ENCODE measurements around the gene DISC1.

The DISC1 gene

DNA sequence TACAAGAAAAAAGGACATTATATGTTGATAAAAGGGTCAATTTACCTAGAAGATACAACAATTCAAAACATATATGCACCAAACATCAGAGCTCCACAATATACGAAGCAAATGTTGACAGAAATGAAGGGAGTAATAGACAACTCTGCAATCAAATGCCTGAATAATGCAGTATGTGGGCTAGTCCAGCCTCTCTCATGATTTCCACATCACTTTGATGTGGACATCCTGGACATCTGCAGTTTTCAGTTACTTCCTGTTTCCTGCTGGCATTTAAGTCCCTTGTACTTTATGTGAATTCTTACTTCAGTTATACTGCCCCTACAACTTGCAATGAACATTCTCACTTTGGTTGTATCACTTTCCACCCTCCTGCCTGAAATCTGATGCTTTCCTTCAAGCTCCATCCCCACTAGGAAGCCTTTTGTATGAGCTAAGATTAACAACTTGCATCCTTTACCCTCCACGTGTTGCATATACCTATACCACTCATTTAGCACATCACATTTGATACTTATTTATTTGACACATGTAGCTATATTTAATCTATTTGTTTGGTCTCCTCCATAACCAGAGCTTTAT, 36.7 kb downstream of the DISC1 start:
- no peak overlapping the region for H3K4me3 ChIP-seq (ENCODE audit: low read depth, low read length)
- no peak for DNase-seq (ENCODE audit: low read depth)
- TF ChIP-seq, protein P1, sequence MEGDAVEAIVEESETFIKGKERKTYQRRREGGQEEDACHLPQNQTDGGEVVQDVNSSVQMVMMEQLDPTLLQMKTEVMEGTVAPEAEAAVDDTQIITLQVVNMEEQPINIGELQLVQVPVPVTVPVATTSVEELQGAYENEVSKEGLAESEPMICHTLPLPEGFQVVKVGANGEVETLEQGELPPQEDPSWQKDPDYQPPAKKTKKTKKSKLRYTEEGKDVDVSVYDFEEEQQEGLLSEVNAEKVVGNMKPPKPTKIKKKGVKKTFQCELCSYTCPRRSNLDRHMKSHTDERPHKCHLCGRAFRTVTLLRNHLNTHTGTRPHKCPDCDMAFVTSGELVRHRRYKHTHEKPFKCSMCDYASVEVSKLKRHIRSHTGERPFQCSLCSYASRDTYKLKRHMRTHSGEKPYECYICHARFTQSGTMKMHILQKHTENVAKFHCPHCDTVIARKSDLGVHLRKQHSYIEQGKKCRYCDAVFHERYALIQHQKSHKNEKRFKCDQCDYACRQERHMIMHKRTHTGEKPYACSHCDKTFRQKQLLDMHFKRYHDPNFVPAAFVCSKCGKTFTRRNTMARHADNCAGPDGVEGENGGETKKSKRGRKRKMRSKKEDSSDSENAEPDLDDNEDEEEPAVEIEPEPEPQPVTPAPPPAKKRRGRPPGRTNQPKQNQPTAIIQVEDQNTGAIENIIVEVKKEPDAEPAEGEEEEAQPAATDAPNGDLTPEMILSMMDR (IDR thresholded peaks at IDR 0.05; ENCODE audit: insufficient read depth, low read depth, low read length, missing control alignments) = no peak

DNA sequence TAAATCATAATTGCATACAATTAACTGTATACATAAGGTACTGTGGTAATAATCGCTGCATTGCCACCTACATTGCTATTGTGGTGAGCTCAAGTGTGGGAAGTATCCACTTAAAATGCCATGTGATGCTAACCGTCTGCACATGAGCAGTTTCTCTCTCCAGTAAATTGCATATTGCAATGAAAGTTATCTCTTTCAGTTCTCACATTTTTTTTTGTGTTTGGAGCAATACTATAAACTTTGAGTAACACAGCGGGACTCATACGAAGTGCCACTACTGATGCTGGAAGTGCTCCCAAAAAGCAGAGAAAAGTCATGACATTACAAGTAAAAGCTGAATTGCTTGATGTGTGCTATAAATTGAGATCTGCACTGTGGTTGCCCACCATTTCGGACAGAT, 38.5 kb downstream of the DISC1 start:
- DNase-seq (ENCODE audit: low read depth) = no peak
- TF ChIP-seq, protein P1 (IDR thresholded peaks at IDR 0.05; ENCODE audit: insufficient read depth, low read depth, low read length, missing control alignments) = no peak
- H3K4me3 ChIP-seq (ENCODE audit: low read depth, low read length) = no peak overlapping the region

DNA sequence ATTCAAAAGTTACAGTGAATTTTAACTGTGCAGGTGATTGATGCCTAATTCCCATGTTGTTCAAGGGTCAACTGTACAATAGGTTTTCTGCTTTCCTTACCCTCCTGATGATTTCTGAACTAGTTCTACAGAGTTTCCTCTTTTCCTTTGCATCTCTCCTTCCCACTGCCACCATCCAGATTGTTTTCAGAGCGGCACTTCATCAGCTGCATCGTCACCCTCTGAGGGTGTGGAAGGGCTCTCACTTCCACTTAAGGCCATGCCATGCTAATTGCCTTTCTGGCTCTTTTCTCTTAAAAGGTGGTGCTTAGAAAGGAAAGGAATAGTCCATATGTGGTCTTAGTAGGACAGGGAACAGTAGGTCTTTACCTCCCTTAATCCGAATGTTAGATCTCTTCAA, 39.1 kb downstream of the DISC1 start:
- DNase-seq (ENCODE audit: low read depth) = no peak
- H3K4me3 ChIP-seq (ENCODE audit: low read depth, low read length) = no peak overlapping the region
- TF ChIP-seq, protein P1 (IDR thresholded peaks at IDR 0.05; ENCODE audit: insufficient read depth, low read depth, low read length, missing control alignments) = no peak

DNA sequence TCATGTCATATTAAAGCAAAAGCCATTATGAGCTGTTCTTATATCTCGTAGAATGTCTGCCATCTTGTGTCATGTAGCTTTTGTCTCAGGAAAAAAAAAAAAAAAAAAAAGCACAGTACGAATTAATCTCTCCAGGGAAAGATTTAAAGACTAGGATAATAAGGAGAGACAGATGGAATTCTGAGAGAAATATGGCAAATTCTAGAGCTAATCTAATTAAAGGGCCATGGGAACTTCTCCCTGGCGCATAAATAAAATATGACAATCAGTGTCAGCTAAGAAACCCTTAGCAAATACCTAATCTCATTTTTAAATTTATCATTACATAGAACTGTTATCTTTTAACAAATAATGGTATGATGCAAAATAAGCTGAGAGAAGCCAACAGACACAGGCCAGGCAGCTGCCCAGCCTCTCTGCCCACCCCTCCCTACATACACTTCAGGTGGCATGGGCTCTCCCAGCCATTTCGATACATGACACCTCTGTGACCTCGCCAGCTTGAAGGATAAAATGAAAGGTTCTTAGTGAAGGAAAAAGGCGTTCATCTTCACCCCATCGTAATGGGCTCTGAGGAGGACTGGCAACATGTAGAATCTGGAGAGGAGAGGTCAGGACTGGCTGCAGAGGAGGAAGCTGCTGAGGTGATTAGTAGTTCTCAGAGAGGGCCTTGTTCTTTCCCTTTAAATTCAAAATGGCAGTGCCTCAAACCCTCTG, 39.8 kb downstream of the DISC1 start:
- TF ChIP-seq, protein P1 (IDR thresholded peaks at IDR 0.05; ENCODE audit: insufficient read depth, low read depth, low read length, missing control alignments) = no peak
- no peak for DNase-seq (ENCODE audit: low read depth)

DNA sequence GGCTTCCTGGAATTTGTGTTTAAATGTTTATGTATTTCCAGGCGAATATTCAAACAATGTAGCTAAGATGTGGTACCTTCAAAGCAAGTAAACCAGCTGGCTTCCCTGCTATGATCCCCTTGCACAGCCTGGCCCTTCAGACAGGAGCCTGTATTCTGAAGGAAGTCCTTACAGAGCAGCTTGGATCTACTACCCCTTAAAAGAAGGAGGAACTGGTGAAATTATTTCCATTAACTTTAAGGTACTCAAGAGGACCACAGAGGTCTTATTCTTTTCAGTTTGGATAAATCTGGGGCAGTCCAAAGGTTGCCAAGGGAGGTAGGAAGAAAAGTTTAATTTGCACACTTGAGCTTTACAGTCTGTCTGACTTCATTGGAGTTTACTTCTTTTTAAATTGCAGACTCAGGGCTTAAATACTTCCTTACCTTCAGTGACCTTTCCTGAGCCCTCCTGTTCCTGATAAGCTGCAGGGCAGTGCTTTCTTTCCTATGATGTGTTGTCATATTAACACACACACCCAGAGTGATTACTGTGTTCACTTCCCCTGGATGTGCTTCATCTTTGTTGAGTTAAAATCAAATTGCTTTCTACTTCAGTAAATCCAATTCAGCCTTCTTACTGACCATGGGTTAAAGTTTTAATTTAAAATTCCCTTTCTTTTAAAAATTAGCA, 40.5 kb downstream of the DISC1 start:
- no peak overlapping the region for H3K4me3 ChIP-seq (ENCODE audit: low read depth, low read length)
- no peak for DNase-seq (ENCODE audit: low read depth)
- TF ChIP-seq, protein P1 (IDR thresholded peaks at IDR 0.05; ENCODE audit: insufficient read depth, low read depth, low read length, missing control alignments) = no peak

More for the DNA sequence above, 39.8 kb downstream of the DISC1 start:
- H3K4me3 ChIP-seq (ENCODE audit: low read depth, low read length) = no peak overlapping the region

DNA sequence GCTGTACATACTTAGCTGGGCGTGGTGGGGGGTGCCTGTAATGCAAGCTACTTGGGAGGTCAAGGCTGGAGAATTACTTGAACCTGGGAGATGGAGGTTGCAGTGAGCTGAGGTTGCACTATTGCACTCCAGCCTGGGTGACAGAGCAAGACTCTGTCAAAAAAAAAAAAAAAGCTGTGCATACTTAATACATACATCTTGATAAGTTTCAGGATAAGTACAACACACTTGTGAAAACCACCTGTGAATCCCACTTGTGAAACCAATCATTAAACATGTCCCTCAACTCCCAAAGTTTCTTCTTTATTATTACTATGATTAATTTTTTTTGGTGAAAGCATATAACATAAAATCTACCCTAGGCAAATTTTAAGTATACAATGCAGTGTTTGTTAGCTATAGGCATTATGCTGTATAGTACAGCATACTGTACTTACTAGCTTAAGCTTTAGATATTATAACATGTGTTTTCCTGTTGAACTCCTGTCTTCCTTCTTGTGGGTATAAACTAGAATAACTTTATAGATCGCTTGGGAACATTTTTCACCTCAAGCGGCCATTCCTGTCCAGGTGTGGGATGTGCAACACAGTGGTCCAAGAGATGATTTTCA, 41.4 kb downstream of the DISC1 start:
- TF ChIP-seq, protein P1 (IDR thresholded peaks at IDR 0.05; ENCODE audit: insufficient read depth, low read depth, low read length, missing control alignments) = no peak
- no peak overlapping the region for H3K4me3 ChIP-seq (ENCODE audit: low read depth, low read length)
- no peak for DNase-seq (ENCODE audit: low read depth)
